Cerebellar nuclear complex (tissue), 1 donor: Measurements from ENCODE around the gene FAM107B.
"Not testable (repeated sequence)": the region's sequence is repeated elsewhere in the genome, so short reads cannot be mapped to it uniquely, and the experiment has no call there.

Experiments used
- DNase-seq, 2 experiments: peaks; one replicate each; lab custom pipeline; 2025; lab: John Stamatoyannopoulos, UW

FAM107B gene

GRCh38 chr10:14664345-14664744 is 110.4 kb downstream of the FAM107B start:
- no peak for DNase-seq

GRCh38 chr10:14661818-14662217 is 112.9 kb downstream of the FAM107B start:
- DNase-seq = no peak

GRCh38 chr10:14660831-14661230 is 113.9 kb downstream of the FAM107B start:
- DNase-seq = no peak

- no peak for DNase-seq
These were observed 115.0 kb downstream of the FAM107B start for GRCh38 chr10:14659626-14660196.

GRCh38 chr10:14659137-14659536 is 115.6 kb downstream of the FAM107B start:
- not testable (repeated sequence) for DNase-seq

DNA sequence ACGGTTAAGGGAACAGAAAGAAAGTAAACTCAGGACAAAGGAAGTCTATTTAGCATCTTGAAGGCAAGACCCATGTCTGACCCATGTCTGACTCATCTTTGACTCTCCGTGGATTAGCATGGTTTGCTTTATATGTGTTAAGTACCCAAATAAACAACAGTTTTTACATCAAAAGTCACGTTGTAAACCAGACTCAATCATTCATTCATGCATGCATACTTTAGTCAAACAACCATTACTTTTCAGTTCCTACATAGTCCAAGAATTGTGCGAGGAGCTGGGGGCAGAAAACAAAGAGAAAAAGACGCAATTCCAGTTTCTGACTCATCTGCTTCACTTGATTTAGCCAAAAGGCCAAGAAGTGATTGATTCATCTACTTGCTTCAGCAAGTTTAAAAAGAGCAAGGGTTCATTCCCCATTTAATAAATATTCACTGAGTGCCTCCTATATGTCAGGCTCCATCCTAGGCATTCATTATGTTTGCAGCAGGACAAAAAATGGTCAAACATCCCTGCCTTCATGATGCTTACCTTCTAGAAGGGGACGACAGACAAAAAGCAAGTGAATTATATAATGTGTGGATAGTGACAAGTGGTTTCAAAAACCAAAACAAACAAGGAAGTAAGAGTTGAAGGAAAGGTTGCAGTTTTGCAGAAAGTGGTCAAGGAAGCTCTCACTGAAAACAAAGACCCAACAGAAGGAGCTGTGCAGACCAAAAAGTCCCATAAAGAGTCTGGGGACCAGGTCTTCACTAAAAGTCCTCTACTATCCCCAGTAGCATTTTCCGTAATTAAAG is 116.2 kb downstream of the FAM107B start:
- DNase-seq = no peak

DNA sequence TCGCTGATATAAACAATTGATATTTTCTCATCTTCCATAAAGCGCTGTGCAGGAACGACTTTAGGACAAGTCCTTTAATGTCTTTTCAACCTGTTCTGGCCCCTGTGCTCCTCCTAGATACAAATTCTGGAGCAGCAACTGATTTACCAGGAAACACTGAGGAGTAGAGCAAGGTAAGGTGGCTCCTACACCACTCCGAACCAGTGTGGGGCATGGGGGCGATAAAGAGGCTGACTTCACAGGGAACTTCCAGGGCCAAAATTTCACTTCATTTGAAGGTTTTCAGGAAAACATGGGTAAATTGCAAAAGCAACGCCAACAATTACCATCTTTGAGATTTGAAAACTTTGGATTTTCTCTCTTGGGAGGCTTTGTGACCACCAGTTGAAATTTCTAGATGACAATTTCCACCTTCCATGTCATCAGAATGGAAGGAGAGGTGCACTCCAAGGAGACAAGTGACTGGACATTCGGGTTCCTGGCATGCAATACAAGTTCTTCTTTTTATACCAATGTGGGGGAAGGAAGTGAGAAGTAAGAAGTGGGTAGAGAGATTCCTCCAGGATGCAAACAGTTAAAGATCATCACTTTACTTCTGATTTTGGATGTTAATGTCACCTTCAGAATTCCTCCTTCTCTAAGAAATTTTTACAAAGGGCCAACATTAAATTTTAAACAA is 118.5 kb downstream of the FAM107B start:
- no peak for DNase-seq

DNA sequence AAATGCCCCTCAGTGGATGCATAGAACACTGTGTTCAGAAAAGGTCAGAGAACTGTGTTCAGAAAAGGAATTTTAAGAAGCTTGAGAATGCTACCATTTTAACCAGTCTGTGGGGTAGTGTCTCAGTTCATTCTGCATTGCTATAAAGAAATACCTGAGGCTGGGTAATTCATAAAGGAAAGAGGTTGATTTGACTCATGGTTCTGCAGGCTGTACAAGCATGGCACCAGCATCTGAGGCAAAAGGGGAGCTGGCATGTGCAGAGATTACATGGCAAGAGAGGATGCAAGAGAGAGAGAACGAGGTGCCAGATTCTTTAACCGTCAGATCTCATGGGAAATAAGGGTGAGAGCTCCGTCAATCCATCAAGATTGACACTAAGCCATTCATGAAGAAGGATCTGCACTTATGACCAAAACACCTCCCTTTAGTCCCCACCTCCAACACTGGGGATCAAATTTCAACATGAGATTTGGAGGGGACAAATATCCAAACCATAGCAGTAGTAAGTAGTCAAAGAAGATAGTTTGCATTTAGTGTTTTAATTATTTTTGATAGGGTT is 119.8 kb downstream of the FAM107B start:
- DNase-seq = no peak

DNA sequence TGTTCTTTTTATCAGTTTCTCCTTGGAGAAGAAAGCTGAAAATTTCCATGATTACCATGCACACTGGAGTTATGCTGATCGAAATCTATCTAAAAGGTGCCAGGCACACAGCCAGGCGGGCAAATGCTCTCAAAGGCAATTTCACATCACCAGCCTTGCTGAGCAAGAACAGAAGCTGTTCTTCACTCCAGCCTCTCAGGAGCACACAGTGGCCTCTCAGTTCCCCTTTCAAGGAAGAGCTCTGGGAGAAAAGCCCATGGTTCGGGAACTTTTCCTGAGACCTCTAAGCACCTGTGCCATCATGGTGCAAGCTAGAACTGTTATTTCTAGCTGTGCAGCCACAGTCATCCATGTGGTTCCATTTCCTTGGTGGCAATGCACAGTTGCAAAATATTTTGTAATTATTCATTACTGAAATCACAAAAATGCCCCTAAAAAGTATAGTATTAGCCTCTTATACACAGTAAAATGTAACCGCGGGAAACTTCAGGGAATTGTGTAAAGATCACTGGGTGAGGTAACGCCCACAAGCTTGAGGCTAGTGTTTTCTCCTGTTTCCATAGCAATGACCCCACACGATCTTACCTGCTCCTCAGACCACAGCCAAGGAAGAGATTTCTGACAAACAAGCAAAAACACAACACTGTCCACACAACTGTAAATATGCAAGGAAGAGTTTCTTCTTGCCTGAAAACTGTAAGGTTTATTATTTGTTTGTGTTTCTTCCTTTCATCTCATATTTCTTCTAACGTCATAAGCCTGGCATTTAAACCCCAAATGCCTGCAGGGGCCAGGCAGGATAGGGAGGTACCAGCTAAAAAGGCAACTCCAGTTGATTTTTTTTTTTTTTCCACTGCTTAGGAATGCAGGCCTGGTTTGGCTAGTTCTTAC is 121.2 kb downstream of the FAM107B start:
- no peak for DNase-seq

DNA sequence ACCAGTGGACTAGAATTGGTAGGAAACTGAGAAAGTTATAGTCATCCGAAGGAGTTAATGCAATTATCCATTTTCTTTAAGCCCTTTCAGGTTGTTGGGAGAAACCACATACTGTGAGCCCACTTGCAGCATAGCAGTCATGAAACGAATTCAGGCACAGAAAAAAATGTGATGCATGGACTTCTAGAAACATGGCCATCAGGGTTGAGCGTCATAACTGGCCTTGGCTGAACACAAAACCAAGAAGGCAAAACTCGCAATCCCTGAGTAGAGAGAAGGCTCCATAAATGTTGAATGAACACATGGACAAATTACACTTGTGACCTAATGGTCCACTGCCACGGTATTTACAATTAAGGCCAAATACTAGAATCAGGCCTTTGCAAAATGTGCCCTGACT is 121.9 kb downstream of the FAM107B start:
- no peak for DNase-seq

DNA sequence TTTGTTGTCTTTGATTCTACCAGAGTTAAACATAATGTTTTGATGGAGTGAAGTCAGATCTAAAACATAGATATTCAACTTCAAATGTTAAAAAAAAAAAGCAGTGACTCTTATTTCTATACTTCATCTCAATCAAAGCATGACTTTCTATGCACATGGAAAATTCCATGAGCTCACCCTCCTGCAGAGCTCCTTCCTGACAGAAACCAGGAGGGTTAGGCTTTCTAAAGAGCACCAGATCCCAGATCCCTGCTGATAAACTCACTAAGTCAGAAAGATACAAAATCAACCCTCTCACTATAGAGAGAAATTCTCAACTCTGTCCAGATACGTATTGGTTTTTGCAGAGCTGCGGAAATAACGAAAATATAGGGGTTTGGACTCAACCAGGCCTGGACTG is 122.6 kb downstream of the FAM107B start:
- no peak for DNase-seq

GRCh38 chr10:14649739-14650138 is 125.0 kb downstream of the FAM107B start:
- no peak for DNase-seq

- no peak for DNase-seq
These were observed 125.8 kb downstream of the FAM107B start for GRCh38 chr10:14648946-14649345.

- DNase-seq = no peak
These were observed 126.5 kb downstream of the FAM107B start for GRCh38 chr10:14648005-14648765.

DNA sequence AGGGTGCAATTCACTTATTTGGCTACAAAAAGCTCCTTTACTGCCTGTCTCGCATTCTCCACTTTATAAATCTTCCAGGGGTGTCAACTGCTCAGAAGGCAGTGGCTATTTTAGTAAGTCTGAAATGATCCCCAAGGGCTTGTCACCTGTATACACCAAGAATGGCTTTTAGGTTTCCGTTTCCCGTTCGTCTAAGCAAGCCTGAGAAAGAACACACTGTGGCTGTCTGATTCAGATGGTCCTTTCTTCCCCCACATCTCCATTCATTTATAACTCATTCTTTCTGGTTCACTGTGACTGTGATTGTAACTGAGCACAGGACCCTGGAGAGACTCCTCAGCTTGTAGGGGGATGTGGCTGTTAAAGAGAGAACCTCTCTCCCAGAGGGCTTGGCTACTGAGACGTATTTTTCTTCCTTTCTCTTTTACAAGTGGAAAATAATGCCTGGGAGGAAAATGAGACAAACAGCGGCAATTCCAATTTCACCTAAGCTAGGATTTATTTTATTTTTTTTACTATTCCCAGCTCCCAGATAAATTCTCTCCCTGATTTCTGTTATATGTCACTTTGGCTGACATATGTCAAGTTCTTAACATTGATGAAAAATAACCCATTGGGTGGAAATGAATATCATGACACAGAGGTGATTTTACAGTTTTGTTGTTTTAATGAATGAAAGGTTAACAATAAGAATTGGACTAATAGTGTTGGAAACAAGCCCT is 129.3 kb downstream of the FAM107B start:
- no peak for DNase-seq

GRCh38 chr10:14639637-14640036 is 135.1 kb downstream of the FAM107B start:
- no peak for DNase-seq

- DNase-seq = no peak
These were observed 139.5 kb downstream of the FAM107B start for GRCh38 chr10:14635043-14635710.

DNA sequence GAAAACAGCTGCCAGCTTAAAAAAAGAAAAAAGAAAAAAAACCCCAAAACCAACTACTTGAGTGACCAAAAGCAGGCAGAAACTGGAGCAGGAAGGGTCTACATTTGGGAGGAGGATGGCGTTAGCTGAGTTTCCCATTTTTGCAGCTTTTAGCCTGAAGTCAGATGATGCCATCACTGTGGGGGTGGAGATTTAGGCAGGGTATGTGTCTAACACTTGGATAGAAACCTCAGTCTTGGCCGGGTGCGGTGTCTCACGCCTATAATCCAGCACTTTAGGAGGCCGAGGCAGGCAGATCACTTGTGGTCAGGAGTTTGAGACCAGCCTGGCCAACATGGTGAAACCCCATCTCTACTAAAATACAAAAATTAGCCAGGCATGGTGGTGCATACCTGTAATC is 140.1 kb downstream of the FAM107B start:
- not testable (repeated sequence) for DNase-seq

GRCh38 chr10:14625765-14626525 is 148.8 kb downstream of the FAM107B start:
- no peak for DNase-seq
